ENCODE measurements around the gene GOLGA2. TPM values are rescaled to one million over a fixed set of nuclear protein-coding genes. Genes with fewer than 3 reads are reported as not detected.
A peak's percentile ranks its signal among the peaks of the same experiment; 100 is the strongest.

Gene GOLGA2
- 100 to 1,000 TPM in 1 of 2 donors, 10 to 100 TPM in 1; 85.6 to 113 TPM for total RNA-seq
- long read RNA-seq, partial matches to known transcripts: 9 of 20 reads
- long read RNA-seq, other reads (novel, unspliced or antisense): 11 of 20 reads

DNA sequence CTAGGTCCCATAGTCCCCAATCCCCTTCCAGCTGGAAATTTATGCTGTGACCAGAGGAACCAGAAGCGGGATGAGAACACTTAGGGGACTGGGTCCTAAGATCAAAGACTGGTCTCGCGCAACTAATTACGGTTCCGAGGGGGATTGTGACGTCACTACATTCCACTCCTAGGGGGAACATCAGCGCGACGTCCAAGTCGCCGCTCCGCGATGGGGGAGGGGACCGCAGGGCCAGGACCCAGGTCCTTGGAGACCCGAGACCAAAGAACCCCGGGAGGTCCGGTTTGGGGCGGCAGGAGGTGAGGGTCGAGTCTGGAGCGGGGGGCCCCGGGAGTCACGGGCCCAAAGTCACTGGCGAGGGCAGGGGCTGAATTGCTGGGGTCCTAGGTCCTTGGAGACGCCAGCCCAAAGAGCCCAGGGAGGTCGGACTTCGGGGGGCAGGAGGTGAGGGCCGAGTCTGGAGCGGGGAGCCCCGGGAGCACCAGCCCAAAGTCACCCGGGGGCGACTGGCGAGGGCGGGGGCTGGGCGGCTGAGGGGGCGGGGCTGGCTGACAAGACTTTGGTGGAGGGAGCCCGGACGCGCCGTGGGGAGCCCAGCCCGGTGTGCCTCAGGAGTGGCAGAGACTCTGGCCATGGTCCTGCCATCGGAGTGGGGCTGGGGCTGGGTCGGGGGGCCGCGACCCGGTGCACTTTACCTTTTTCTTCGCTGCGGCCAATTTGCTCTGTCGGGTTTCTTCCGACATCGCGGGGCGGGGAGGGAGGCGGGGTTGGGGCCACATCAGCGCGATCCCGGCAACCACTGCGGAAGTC, at the start of gene GOLGA2:
Gene GOLGA2 (minus strand): TSS at position 810 of the 810 bp plus-strand sequence. CDS start 31 bp downstream, at position 779.
- intact Hi-C loops (cut with DNase I): loop anchor here in 1 of 2 donors (5.0 kb wide), 1 partner anchor 47 kb away; the partner anchor contains the start of genes COQ4 and TRUB2
- DNase-seq (peak; percentile 65), ATAC-seq (peak; percentile 60 to 78)

DNA sequence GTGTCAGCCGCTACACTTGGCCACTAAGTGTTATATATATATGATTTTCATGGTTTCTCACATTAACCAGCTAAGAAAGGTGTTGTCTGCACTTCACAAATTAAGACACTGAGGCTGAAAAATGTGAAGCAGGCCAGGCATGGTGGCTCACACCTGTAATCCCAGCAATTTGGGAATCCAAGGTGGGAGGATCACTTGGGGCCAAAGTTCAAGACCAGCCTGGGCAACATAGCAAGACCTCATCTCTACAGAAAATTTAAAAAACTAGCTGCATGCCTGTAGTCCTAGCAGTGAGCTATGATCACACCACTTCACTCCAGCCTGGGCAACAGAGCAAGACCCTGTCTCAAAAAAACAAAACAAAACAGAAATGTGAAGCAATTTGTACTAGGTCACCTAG, 48.6 kb upstream of the GOLGA2 start:
- intact Hi-C loops (cut with DNase I): loop anchor here in 1 of 2 donors (5.0 kb wide), 1 partner anchor 47 kb away; the partner anchor contains the start of genes GOLGA2 and SWI5
- ATAC-seq (no peak), DNase-seq (no peak)

- DNase-seq (no peak), ATAC-seq (no peak)
- intact Hi-C loops (cut with DNase I): loop anchor here in 1 of 2 donors (5.0 kb wide), 1 partner anchor 46 kb away; the partner anchor contains the start of genes GOLGA2 and SWI5
These were observed 48.0 kb upstream of the GOLGA2 start for GRCh38 chr9:128323791-128324190.

GRCh38 chr9:128323212-128323730, 47.5 kb upstream of the GOLGA2 start:
- ATAC-seq: no peak
- no peak for DNase-seq
- intact Hi-C loops (cut with DNase I): loop anchor here in 1 of 2 donors (5.0 kb wide), 1 partner anchor 46 kb away; the partner anchor contains the start of genes GOLGA2 and SWI5

- ATAC-seq (peak; percentile 98), DNase-seq (peak; percentile 94)
- intact Hi-C loops (cut with DNase I): loop anchor here in 1 of 2 donors (5.0 kb wide), 1 partner anchor 45 kb away; the partner anchor contains the start of genes GOLGA2 and SWI5
These were observed 46.8 kb upstream of the GOLGA2 start, which contains the start of the genes COQ4 and TRUB2 for GRCh38 chr9:128322404-128323211. Gene COQ4, plus strand, starts transcription at chr9:128322839. Its CDS starts 20 bp downstream, at chr9:128322859. Gene TRUB2, minus strand, starts transcription at chr9:128322447. Its CDS starts 39 bp downstream, at chr9:128322408.

DNA sequence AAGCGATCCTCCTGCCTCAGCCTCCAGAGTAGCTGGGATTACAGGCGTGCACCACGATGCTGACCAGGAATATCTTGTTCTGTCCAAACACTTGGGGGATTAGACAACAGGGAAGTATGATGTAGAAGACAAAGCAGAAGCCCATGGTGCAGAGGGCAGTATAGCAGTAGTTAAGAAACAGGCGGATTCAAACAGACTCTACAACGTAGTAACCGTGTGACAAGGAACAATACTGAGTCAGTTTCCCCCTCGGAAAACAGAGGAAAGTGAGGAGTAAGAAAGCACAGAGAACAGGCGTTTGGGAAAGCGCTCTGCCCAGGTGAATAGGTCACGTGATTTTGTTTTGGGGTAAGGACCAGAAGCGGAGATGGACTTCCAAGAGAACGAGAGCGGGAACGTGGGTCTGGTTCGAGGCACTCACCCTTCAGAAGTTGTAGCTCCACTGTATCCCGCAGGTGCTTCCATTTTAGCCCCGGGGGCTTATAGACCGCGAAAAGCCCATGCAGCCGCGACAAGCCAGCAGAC, 46.1 kb upstream of the GOLGA2 start:
- DNase-seq: no peak
- ATAC-seq: peak in 1 of 2 donors; percentile 9
- intact Hi-C loops (cut with DNase I): loop anchor here in 1 of 2 donors (5.0 kb wide), 1 partner anchor 45 kb away; the partner anchor contains the start of genes GOLGA2 and SWI5

GRCh38 chr9:128321343-128321742, 45.5 kb upstream of the GOLGA2 start:
- intact Hi-C loops (cut with DNase I): loop anchor here in 1 of 2 donors (5.0 kb wide), 1 partner anchor 44 kb away; the partner anchor contains the start of genes GOLGA2 and SWI5
- ATAC-seq (no peak), DNase-seq (no peak)

GRCh38 chr9:128317629-128318028, 41.8 kb upstream of the GOLGA2 start:
- DNase-seq (no peak), ATAC-seq (no peak)
- intact Hi-C loops (cut with DNase I): no loop called here

GRCh38 chr9:128316421-128316820, 40.6 kb upstream of the GOLGA2 start:
- ATAC-seq (no peak), DNase-seq (no peak)
- intact Hi-C loops (cut with DNase I): no loop called here

GRCh38 chr9:128314697-128315096, 38.9 kb upstream of the GOLGA2 start:
- DNase-seq: no peak
- ATAC-seq: no peak
- intact Hi-C loops (cut with DNase I): no loop called here

- intact Hi-C loops (cut with DNase I): no loop called here
- DNase-seq (peak; percentile 36), ATAC-seq (peak; percentile 64 to 72)
These were observed 34.7 kb upstream of the GOLGA2 start for GRCh38 chr9:128310461-128310860.

- DNase-seq (no peak), ATAC-seq (no peak)
- intact Hi-C loops (cut with DNase I): no loop called here
These were observed 33.7 kb upstream of the GOLGA2 start for GRCh38 chr9:128309551-128309950.

- intact Hi-C loops (cut with DNase I): no loop called here
- no peak for ATAC-seq
- DNase-seq: no peak
These were observed 29.1 kb upstream of the GOLGA2 start for GRCh38 chr9:128304971-128305288.

DNA sequence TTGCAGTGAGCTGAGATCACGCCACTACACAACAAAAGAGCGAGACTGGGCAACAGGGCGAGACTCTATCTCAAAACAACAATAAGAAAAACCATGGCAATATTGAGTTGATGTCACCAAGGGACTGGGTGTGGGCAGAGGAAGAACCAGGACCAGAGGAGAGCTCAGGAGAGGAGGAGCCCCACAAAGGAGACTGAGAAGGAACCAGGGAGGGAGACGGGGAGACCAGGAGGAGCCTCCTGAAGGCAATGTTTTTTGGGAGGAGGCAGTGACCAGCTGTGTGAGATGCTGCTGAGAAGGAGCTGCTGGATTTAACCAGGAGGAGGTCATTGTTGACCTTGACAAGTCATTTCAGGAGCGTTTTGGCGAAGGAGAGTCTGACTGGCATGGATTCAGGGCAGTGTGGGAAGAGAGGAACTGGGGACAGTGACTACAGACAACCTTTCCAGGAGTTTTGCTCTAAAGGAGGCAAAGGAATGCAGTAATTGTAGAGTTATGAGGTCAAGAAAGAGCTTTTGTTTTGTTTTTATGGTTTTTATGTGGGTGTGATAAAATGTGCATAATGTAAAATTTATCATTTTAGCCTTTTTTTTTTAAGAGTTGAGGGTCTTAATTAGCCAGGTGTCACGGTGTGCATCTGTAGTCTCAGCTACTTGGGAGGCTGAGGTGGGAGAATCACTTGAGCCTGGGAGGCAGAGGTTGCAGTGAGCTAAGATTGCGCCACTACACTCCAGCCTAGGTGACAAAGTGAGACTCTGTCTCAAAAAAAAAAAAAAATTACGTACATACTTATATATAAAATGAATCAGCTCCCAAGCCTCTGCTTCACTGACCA, 28.5 kb upstream of the GOLGA2 start:
- intact Hi-C loops (cut with DNase I): no loop called here
- ATAC-seq (no peak), DNase-seq (no peak)

- ATAC-seq: no peak
- intact Hi-C loops (cut with DNase I): loop anchor here in 1 of 2 donors (5.0 to 10.0 kb wide), 2 partner anchors 43 to 116 kb away; partner anchors contain the start of gene SLC27A4
These were observed 23.0 kb upstream of the GOLGA2 start for GRCh38 chr9:128298535-128299482.

DNA sequence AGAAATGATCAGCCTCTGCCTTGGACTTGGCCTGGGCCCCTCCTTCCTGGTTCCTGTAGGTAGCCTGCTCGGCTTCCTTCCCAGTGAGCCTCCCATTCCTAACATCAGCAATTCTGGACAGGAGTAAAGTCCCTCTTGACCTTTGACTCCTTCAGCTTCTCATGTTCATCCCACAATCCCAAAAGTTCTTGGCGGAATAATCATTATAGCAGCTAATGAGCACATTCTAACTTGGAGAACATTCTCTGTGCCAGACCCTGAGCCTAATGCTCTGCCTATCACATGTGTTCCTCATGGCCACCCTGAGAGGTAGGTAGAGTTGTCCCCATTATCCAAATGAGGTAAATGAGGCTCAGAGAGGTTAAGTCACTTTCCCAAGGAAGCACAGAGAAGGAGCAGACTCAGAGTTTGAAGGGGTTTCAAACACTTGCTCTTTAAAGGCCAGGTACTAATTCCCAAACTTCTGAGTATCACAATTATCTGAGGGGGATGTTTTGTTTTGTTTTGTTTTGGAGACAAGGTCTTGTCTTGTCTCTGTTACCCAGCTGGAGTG, 21.5 kb upstream of the GOLGA2 start:
- no peak for ATAC-seq
- intact Hi-C loops (cut with DNase I): loop anchor here in 1 of 2 donors (5.0 to 10.0 kb wide), 2 partner anchors 45 to 118 kb away; partner anchors contain the start of gene SLC27A4
- DNase-seq: no peak

More at GRCh38 chr9:128298535-128299482, 23.0 kb upstream of the GOLGA2 start:
- no peak for DNase-seq

Measured in left cardiac atrium (tissue), 4 donors.